Measurements from ENCODE around the gene CCDC137. TPM values are rescaled to one million over a fixed set of nuclear protein-coding genes. Genes with fewer than 3 reads are reported as not detected.

CCDC137 gene
- total and polyA plus RNA-seq, 2 of the 13 experiments (the other 11 are each of a cell fraction or from before 2014, with no cell fraction given): 14.6 to 39.1 TPM

DNA sequence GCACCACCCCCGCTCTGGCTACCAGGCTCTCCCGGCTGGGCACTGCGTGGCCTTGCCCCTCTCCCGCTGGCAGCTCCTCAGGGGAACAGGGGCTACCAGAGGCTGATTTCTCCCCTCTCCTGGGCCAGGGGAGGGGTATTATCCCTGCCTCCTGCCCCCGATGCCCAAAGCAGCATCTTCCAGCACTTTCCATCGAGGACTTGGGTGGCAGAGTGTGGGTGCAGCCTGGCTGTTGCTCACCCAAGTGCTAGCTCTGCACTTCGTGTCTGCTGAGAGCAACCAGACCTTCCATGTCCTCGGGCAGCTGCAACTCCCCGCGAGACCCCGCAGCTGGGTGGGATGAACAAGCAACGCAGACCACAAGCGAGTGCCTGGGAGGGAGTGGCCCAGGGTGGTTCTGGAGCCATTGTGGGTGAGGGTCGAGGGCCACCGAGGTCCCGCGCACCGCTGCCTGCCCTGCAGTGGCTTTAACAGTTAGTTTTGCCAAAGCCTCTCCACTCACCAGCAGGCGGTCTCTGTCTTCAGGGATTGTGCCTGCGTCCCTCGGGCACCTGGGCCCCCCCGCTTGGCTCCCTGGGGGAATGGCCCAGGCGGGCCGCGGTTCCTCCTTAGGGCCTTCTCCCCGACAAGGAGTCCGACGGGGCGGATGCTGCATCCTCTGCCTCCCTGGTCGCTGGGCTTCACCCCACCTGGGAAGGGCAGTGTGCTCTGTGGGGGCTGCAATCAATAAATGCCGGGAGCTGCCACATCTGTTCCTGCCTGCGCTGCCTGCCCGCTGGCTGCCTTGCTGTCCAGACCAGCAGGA, 53.9 kb downstream of the CCDC137 start (continued):
- TF ChIP-seq, protein P1, sequence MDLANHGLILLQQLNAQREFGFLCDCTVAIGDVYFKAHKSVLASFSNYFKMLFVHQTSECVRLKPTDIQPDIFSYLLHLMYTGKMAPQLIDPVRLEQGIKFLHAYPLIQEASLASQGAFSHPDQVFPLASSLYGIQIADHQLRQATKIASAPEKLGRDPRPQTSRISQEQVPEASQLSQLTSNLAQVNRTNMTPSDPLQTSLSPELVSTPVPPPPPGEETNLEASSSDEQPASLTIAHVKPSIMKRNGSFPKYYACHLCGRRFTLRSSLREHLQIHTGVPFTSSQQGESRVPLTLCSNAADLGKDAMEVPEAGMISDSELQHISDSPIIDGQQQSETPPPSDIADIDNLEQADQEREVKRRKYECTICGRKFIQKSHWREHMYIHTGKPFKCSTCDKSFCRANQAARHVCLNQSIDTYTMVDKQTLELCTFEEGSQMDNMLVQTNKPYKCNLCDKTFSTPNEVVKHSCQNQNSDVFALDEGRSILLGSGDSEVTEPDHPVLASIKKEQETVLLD (CRISPR knock-in tag; IDR thresholded peaks at IDR 0.05; ENCODE audit: low read depth): no peak
- no peak for TF ChIP-seq MED1 (CRISPR knock-in tag; IDR thresholded peaks at IDR 0.05)
- no peak for TF ChIP-seq ZNF44 (CRISPR knock-in tag; IDR thresholded peaks at IDR 0.05)
- TF ChIP-seq ZNF17 (CRISPR knock-in tag; IDR thresholded peaks at IDR 0.05): no peak
- TF ChIP-seq ZNF496 (CRISPR knock-in tag; IDR thresholded peaks at IDR 0.05; ENCODE audit: insufficient replicate concordance): no peak
- no peak for TF ChIP-seq ZNF432 (CRISPR knock-in tag; IDR thresholded peaks at IDR 0.05; ENCODE audit: borderline replicate concordance)
- 0 out of 2 replicates have a peak, but pooled peaks have one; percentile 55 for TF ChIP-seq ZSCAN30 (CRISPR knock-in tag; IDR thresholded peaks at IDR 0.05)
- no peak for TF ChIP-seq ELF3 (CRISPR knock-in tag; IDR thresholded peaks at IDR 0.05)
- TF ChIP-seq CCDC6 (CRISPR knock-in tag; IDR thresholded peaks at IDR 0.05): 0 out of 2 replicates have a peak, but pooled peaks have one; percentile 29
- TF ChIP-seq, protein P2, sequence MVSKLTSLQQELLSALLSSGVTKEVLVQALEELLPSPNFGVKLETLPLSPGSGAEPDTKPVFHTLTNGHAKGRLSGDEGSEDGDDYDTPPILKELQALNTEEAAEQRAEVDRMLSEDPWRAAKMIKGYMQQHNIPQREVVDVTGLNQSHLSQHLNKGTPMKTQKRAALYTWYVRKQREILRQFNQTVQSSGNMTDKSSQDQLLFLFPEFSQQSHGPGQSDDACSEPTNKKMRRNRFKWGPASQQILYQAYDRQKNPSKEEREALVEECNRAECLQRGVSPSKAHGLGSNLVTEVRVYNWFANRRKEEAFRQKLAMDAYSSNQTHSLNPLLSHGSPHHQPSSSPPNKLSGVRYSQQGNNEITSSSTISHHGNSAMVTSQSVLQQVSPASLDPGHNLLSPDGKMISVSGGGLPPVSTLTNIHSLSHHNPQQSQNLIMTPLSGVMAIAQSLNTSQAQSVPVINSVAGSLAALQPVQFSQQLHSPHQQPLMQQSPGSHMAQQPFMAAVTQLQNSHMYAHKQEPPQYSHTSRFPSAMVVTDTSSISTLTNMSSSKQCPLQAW (CRISPR knock-in tag; IDR thresholded peaks at IDR 0.05): no peak
- TF ChIP-seq, protein P3, sequence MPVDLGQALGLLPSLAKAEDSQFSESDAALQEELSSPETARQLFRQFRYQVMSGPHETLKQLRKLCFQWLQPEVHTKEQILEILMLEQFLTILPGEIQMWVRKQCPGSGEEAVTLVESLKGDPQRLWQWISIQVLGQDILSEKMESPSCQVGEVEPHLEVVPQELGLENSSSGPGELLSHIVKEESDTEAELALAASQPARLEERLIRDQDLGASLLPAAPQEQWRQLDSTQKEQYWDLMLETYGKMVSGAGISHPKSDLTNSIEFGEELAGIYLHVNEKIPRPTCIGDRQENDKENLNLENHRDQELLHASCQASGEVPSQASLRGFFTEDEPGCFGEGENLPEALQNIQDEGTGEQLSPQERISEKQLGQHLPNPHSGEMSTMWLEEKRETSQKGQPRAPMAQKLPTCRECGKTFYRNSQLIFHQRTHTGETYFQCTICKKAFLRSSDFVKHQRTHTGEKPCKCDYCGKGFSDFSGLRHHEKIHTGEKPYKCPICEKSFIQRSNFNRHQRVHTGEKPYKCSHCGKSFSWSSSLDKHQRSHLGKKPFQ (CRISPR knock-in tag; IDR thresholded peaks at IDR 0.05; ENCODE audit: insufficient replicate concordance): no peak
- 0 out of 2 replicates have a peak, but pooled peaks have one; percentile 64 for TF ChIP-seq POLR2AphosphoS2 (IDR thresholded peaks at IDR 0.05; ENCODE audit: low read depth, low read length)
- TF ChIP-seq, protein P4, sequence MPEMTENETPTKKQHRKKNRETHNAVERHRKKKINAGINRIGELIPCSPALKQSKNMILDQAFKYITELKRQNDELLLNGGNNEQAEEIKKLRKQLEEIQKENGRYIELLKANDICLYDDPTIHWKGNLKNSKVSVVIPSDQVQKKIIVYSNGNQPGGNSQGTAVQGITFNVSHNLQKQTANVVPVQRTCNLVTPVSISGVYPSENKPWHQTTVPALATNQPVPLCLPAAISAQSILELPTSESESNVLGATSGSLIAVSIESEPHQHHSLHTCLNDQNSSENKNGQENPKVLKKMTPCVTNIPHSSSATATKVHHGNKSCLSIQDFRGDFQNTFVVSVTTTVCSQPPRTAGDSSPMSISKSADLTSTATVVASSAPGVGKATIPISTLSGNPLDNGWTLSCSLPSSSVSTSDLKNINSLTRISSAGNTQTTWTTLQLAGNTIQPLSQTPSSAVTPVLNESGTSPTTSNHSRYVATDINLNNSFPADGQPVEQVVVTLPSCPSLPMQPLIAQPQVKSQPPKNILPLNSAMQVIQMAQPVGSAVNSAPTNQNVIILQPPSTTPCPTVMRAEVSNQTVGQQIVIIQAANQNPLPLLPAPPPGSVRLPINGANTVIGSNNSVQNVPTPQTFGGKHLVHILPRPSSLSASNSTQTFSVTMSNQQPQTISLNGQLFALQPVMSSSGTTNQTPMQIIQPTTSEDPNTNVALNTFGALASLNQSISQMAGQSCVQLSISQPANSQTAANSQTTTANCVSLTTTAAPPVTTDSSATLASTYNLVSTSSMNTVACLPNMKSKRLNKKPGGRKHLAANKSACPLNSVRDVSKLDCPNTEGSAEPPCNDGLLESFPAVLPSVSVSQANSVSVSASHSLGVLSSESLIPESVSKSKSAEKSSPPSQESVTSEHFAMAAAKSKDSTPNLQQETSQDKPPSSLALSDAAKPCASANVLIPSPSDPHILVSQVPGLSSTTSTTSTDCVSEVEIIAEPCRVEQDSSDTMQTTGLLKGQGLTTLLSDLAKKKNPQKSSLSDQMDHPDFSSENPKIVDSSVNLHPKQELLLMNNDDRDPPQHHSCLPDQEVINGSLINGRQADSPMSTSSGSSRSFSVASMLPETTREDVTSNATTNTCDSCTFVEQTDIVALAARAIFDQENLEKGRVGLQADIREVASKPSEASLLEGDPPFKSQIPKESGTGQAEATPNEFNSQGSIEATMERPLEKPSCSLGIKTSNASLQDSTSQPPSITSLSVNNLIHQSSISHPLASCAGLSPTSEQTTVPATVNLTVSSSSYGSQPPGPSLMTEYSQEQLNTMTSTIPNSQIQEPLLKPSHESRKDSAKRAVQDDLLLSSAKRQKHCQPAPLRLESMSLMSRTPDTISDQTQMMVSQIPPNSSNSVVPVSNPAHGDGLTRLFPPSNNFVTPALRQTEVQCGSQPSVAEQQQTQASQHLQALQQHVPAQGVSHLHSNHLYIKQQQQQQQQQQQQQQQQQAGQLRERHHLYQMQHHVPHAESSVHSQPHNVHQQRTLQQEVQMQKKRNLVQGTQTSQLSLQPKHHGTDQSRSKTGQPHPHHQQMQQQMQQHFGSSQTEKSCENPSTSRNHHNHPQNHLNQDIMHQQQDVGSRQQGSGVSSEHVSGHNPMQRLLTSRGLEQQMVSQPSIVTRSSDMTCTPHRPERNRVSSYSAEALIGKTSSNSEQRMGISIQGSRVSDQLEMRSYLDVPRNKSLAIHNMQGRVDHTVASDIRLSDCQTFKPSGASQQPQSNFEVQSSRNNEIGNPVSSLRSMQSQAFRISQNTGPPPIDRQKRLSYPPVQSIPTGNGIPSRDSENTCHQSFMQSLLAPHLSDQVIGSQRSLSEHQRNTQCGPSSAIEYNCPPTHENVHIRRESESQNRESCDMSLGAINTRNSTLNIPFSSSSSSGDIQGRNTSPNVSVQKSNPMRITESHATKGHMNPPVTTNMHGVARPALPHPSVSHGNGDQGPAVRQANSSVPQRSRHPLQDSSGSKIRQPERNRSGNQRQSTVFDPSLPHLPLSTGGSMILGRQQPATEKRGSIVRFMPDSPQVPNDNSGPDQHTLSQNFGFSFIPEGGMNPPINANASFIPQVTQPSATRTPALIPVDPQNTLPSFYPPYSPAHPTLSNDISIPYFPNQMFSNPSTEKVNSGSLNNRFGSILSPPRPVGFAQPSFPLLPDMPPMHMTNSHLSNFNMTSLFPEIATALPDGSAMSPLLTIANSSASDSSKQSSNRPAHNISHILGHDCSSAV (CRISPR knock-in tag; IDR thresholded peaks at IDR 0.05; ENCODE audit: borderline replicate concordance): no peak
